ENCODE results near the gene MKX. TPM values are rescaled to one million over a fixed set of nuclear protein-coding genes. Genes with fewer than 3 reads are reported as not detected.

The MKX gene
- total and polyA plus RNA-seq, 2 donors (not counting 3 experiments of a cell fraction or from before 2014, with no cell fraction given) = not detected

DNA sequence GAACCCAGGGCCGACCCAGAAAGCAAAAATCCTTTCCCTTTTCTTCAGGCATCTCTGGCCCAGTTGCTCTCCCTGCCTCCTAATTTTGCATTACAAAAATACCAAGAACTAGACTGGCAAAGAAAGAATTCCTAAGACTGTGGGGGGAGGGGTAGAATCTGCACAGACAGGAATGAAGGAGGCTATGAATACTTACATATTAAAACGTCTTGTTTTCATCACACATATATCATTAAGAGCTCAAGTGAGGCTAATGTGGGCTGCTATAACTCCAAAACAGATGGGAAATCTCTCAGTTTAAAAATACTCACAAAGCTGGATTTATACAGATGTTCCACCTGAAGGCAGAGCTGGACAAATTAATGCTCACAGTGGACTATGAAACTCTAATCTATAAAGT, 29.2 kb upstream of the MKX start:
- no peak for DNase-seq (ENCODE audit: low read depth, low spot score)
- H3K4me2 ChIP-seq (ENCODE audit: insufficient read depth, low read length) = no peak overlapping the region
- FAIRE-seq = no peak
- H4K20me1 ChIP-seq (replicated peaks; ENCODE audit: control insufficient read depth, extremely low read depth, insufficient read depth, low read length) = no peaks in the 10 kb centered on the region
- no peaks in the 10 kb centered on the region for H3K9me3 ChIP-seq (replicated peaks; ENCODE audit: control insufficient read depth, insufficient read depth, low read length)
- H3K27ac ChIP-seq (ENCODE audit: insufficient read depth, low read depth, low read length) = no peak overlapping the region
- no peak overlapping the region for H3K9ac ChIP-seq (replicated peaks; ENCODE audit: extremely low read depth, insufficient read depth, low read length)
- peaks cover 1 to 18% of the 10 kb centered on the region in 2 experiments for H3K27me3 ChIP-seq (ENCODE audit: control insufficient read depth in 2 of 2, insufficient read depth in 2 of 2, low read length in 2 of 2)
- POLR2A ChIA-PET = no interaction called here
- H2AFZ ChIP-seq (ENCODE audit: low read depth, low read length) = no peak overlapping the region
- no peaks in the 10 kb centered on the region for H3K79me2 ChIP-seq (ENCODE audit: control insufficient read depth, insufficient read depth, low read length)
- no peak for TF ChIP-seq GATA2 (IDR thresholded peaks at IDR 0.05; ENCODE audit: insufficient read depth, insufficient read length, low read depth, low read length)
- TF ChIP-seq POLR2AphosphoS5 (IDR thresholded peaks at IDR 0.05; ENCODE audit: insufficient read depth, low read depth, low read length) = no peak
- TF ChIP-seq EZH2 (IDR thresholded peaks at IDR 0.05; ENCODE audit: borderline replicate concordance, low read depth, low read length, severe bottlenecking) = no peak
- no peak for TF ChIP-seq MYC (IDR thresholded peaks at IDR 0.05; ENCODE audit: low read depth, low read length)
- no peak for TF ChIP-seq CTCF (IDR thresholded peaks at IDR 0.05; ENCODE audit: extremely low read depth in 1 of 2, insufficient read depth in 1 of 2, low read depth in 1 of 2, low read length in 2 of 2)
- no peak for TF ChIP-seq POLR2A (IDR thresholded peaks at IDR 0.05; ENCODE audit: low read depth, low read length)
- no peak for TF ChIP-seq FOS (IDR thresholded peaks at IDR 0.05; ENCODE audit: borderline replicate concordance, insufficient read depth, low read length)
- TF ChIP-seq JUN (IDR thresholded peaks at IDR 0.05; ENCODE audit: borderline replicate concordance, insufficient read depth, insufficient read length, low read depth) = no peak
- TF ChIP-seq MAX (IDR thresholded peaks at IDR 0.05; ENCODE audit: insufficient read depth, insufficient read length) = no peak
- intact Hi-C loops (cut with micrococcal nuclease) (no loop called here), dilution Hi-C loops (cut with MboI; ENCODE audit: extremely low pct_ligation_motif_present, low sequenced_read_pairs) (no loop called here)
- H3K4me3 ChIP-seq (replicated peaks in 1 of 3; ENCODE audit: insufficient read depth in 1 of 3, low read depth in 1 of 3, low read length in 3 of 3) = no peak overlapping the region
- CTCF ChIA-PET = interaction anchor here (1.2 kb wide), 1 partner anchor 9 kb away, joined by 3 read pairs; no protein-coding TSS in a partner anchor
- BruUV-seq (replicated peaks) = no TSS peak
- H3K4me1 ChIP-seq (ENCODE audit: control insufficient read depth, extremely low read depth, insufficient read depth, low read length) = no peaks in the 10 kb centered on the region
- no peaks in the 10 kb centered on the region for H3K9me1 ChIP-seq (replicated peaks; ENCODE audit: control insufficient read depth, extremely low read depth, insufficient read depth, low read length)
- H3K36me3 ChIP-seq (ENCODE audit: control insufficient read depth in 2 of 2, extremely low read depth in 1 of 2, insufficient read depth in 2 of 2, low read length in 2 of 2) = no peaks in the 10 kb centered on the region

Data from endothelial cell of umbilical vein (primary cell).